Measurements from ENCODE around the gene SORCS2.

Gene SORCS2

DNA sequence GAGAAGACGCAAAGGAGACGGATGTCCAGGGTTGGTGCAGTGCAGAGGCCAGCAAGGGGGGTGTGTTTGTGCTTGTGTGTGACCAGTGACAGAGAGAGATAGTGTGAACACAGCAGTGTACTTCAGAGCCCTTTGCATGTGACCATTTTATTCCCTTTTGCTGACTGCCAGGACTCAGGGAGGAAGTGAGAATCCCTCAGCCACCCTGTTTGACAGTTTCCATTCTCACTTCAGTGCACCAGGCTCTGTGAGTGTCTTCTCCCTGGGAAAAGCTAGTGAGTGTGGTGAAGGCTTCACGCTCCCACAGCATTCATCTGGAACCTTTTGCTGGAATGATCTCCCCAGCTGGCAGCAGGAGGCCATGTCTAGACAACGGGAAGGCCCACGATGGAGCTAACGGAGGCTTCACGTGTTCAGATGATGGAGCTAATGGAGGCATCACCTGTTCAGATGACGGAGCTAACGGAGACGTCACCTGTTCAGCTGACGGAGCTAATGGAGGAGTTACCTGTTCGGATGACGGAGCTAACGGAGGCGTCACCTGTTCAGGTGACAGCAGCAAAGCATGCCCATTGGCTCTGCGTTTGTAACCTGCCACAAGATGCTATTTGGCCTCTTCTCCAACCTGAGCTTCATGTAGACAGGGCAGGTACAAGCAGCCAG, 551.9 kb downstream of the SORCS2 start:
- Histone ChIP-seq H3K4me3 (ENCODE audit: low read depth, low read length) (peak overlapping the region; percentile 39), H3K79me1 (ENCODE audit: low read length) (no peaks in the 10 kb centered on the region), H4K12ac (ENCODE audit: low read depth, low read length) (no peak overlapping the region), H2BK12ac (ENCODE audit: low read length) (no peak overlapping the region), H3K4me2 (ENCODE audit: low read length) (no peak overlapping the region), H3K18ac (ENCODE audit: low read length) (no peak overlapping the region), H3K27ac (ENCODE audit: low read depth, low read length) (no peak overlapping the region), H3K79me2 (ENCODE audit: control insufficient read depth, insufficient read depth, low read length, poor library complexity) (no peaks in the 10 kb centered on the region), H2AK5ac (ENCODE audit: low read length) (no peak overlapping the region), H2BK120ac (ENCODE audit: insufficient read depth, low read length, poor library complexity) (no peak overlapping the region), H4K91ac (ENCODE audit: low read depth, low read length) (no peak overlapping the region), H2BK5ac (ENCODE audit: low read depth, low read length, poor library complexity) (no peak overlapping the region), H4K8ac (ENCODE audit: low read depth, low read length) (no peak overlapping the region), H3K27me3 (ENCODE audit: insufficient read depth, low read length) (no peaks in the 10 kb centered on the region), H3K4ac (ENCODE audit: low read depth, low read length) (no peak overlapping the region), H3K9ac (ENCODE audit: low read length) (no peak overlapping the region), H3K4me1 (ENCODE audit: control insufficient read depth in 1 of 2, insufficient read depth in 2 of 2, low read length in 2 of 2) (no peaks in the 10 kb centered on the region), H2AFZ (ENCODE audit: insufficient read depth, low read length, poor library complexity) (no peak overlapping the region), H3K36me3 (ENCODE audit: control insufficient read depth in 1 of 2, insufficient read depth in 2 of 2, low read length in 2 of 2) (no peaks in the 10 kb centered on the region), H3K9me3 (ENCODE audit: insufficient read depth, low read depth, low read length) (no peaks in the 10 kb centered on the region), H3K23ac (ENCODE audit: low read length) (no peak overlapping the region), H3K14ac (ENCODE audit: low read length) (no peak overlapping the region)
- DNase-seq: peak in 1 of 2 donors; percentile 47
- WGBS (ENCODE audit: extremely low coverage, insufficient coverage, insufficient read length): no CpG with 5 or more reads among the region's 16 CpGs

DNA sequence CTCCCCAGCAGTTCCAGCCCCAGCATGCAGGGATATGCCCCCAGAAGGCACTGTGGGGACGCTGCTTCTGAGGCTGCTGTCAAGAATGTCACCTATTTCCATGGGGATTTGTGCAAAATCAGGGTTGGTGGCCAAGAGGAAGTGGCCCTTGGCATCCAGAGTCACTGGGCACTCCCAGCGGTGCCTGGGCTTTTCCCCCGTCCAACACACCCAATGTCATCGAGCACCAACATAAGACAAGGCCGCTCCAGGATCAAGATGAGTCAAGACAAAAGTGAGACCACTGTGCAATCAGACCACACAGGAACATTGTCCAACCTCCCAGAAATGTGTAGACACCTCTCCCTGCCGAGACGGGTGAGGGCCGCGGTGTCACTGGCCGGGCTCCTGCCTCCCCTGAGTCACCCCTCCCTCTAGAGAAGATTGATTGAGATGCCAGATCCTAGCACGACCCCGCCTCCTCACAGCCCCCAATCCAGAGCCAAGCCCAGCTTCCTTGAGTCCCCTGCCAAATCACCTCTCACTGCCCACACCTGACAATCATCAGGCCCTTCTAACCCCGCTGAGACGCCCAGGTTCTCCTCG, 553.1 kb downstream of the SORCS2 start:
- Histone ChIP-seq H3K4me2 (ENCODE audit: low read length) (no peak overlapping the region), H3K27ac (ENCODE audit: low read depth, low read length) (no peak overlapping the region), H2BK5ac (ENCODE audit: low read depth, low read length, poor library complexity) (no peak overlapping the region), H3K4me1 (ENCODE audit: control insufficient read depth in 1 of 2, insufficient read depth in 2 of 2, low read length in 2 of 2) (no peaks in the 10 kb centered on the region), H3K14ac (ENCODE audit: low read length) (no peak overlapping the region), H4K91ac (ENCODE audit: low read depth, low read length) (no peak overlapping the region), H3K4me3 (ENCODE audit: low read depth, low read length) (no peak overlapping the region), H3K18ac (ENCODE audit: low read length) (no peak overlapping the region), H3K79me1 (ENCODE audit: low read length) (no peaks in the 10 kb centered on the region), H2AK5ac (ENCODE audit: low read length) (no peak overlapping the region), H3K4ac (ENCODE audit: low read depth, low read length) (no peak overlapping the region), H3K9me3 (ENCODE audit: insufficient read depth, low read depth, low read length) (no peaks in the 10 kb centered on the region), H3K36me3 (ENCODE audit: control insufficient read depth in 1 of 2, insufficient read depth in 2 of 2, low read length in 2 of 2) (no peaks in the 10 kb centered on the region), H3K79me2 (ENCODE audit: control insufficient read depth, insufficient read depth, low read length, poor library complexity) (no peaks in the 10 kb centered on the region), H3K23ac (ENCODE audit: low read length) (no peak overlapping the region), H3K9ac (ENCODE audit: low read length) (no peak overlapping the region), H3K27me3 (ENCODE audit: insufficient read depth, low read length) (no peaks in the 10 kb centered on the region), H4K8ac (ENCODE audit: low read depth, low read length) (no peak overlapping the region), H2BK12ac (ENCODE audit: low read length) (no peak overlapping the region), H2BK120ac (ENCODE audit: insufficient read depth, low read length, poor library complexity) (no peak overlapping the region), H4K12ac (ENCODE audit: low read depth, low read length) (no peak overlapping the region), H2AFZ (ENCODE audit: insufficient read depth, low read length, poor library complexity) (no peak overlapping the region)
- WGBS (ENCODE audit: extremely low coverage, insufficient coverage, insufficient read length): no CpG with 5 or more reads among the region's 15 CpGs
- DNase-seq: no peak

DNA sequence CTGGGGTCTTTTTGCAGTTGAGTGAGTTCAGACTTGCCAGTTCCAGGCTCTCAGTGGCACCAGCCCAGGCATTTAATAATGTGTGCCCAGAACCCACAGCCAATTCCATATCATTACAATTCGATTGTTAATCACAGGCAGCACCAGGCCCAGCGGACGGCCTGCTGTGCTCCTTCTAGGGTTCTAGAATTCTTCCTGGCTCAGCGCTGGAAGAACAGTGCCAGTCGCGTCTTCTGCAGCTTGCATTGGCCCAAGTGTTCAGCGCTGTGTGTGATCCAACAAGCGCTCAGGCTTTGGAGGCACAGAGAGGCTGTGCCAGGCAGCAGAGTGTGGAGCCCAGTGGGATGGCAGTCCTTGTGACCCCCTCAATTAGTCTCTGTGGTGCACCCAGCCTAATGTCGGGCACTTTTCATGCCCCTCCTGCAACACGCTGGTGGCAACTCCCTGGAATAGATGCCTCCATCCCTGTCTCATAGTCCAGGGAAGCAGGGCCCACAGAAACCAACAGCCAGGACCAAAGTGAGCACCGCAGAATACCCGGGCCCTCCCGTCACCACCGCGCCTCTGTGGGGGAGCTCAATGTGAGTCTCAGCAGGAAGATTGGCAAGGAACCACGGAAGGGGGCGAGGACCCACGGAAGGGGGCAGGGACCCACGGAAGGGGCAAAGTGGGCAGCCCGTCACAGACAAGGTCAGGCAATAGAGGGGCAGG, 554.2 kb downstream of the SORCS2 start:
- Histone ChIP-seq H2AK5ac (ENCODE audit: low read length) (no peak overlapping the region), H2AFZ (ENCODE audit: insufficient read depth, low read length, poor library complexity) (no peak overlapping the region), H3K9me3 (ENCODE audit: insufficient read depth, low read depth, low read length) (no peaks in the 10 kb centered on the region), H3K23ac (ENCODE audit: low read length) (no peak overlapping the region), H3K36me3 (ENCODE audit: control insufficient read depth in 1 of 2, insufficient read depth in 2 of 2, low read length in 2 of 2) (no peaks in the 10 kb centered on the region), H3K4me2 (ENCODE audit: low read length) (no peak overlapping the region), H3K4me1 (ENCODE audit: control insufficient read depth in 1 of 2, insufficient read depth in 2 of 2, low read length in 2 of 2) (no peaks in the 10 kb centered on the region), H3K18ac (ENCODE audit: low read length) (no peak overlapping the region), H3K9ac (ENCODE audit: low read length) (no peak overlapping the region), H2BK12ac (ENCODE audit: low read length) (no peak overlapping the region), H3K27me3 (ENCODE audit: insufficient read depth, low read length) (no peaks in the 10 kb centered on the region), H4K12ac (ENCODE audit: low read depth, low read length) (no peak overlapping the region), H3K14ac (ENCODE audit: low read length) (no peak overlapping the region), H3K79me2 (ENCODE audit: control insufficient read depth, insufficient read depth, low read length, poor library complexity) (no peaks in the 10 kb centered on the region), H2BK120ac (ENCODE audit: insufficient read depth, low read length, poor library complexity) (no peak overlapping the region), H4K8ac (ENCODE audit: low read depth, low read length) (no peak overlapping the region), H3K4ac (ENCODE audit: low read depth, low read length) (no peak overlapping the region), H2BK5ac (ENCODE audit: low read depth, low read length, poor library complexity) (no peak overlapping the region), H3K79me1 (ENCODE audit: low read length) (no peaks in the 10 kb centered on the region), H3K27ac (ENCODE audit: low read depth, low read length) (no peak overlapping the region), H3K4me3 (ENCODE audit: low read depth, low read length) (no peak overlapping the region), H4K91ac (ENCODE audit: low read depth, low read length) (no peak overlapping the region)
- DNase-seq: no peak
- WGBS (ENCODE audit: extremely low coverage, insufficient coverage, insufficient read length): no CpG with 5 or more reads among the region's 20 CpGs

DNA sequence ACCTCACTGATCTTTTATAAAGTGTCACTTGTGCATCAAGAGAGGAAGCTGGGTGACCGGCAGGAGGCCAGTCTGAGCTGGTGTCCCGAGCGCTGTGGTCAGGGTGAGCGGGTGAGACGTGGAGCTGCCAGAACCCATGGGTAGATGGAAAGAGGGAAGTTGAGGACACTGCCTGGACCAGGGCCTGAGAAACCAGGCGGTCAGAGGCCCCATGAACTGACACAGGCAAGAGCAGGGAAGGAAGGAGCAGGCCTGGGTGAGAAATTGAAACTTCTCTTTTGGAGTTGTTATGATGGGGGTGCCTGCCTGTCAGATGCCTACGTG, 554.7 kb downstream of the SORCS2 start:
- Histone ChIP-seq H3K4me2 (ENCODE audit: low read length) (no peak overlapping the region), H3K36me3 (ENCODE audit: control insufficient read depth in 1 of 2, insufficient read depth in 2 of 2, low read length in 2 of 2) (no peaks in the 10 kb centered on the region)
- WGBS (ENCODE audit: extremely low coverage, insufficient coverage, insufficient read length): no CpG with 5 or more reads among the region's 7 CpGs

More for the DNA sequence above, 554.7 kb downstream of the SORCS2 start:
- Histone ChIP-seq H3K14ac (ENCODE audit: low read length) (no peak overlapping the region), H3K23ac (ENCODE audit: low read length) (no peak overlapping the region), H2BK12ac (ENCODE audit: low read length) (no peak overlapping the region), H3K27ac (ENCODE audit: low read depth, low read length) (no peak overlapping the region), H3K4me1 (ENCODE audit: control insufficient read depth in 1 of 2, insufficient read depth in 2 of 2, low read length in 2 of 2) (no peaks in the 10 kb centered on the region), H4K12ac (ENCODE audit: low read depth, low read length) (no peak overlapping the region), H3K18ac (ENCODE audit: low read length) (no peak overlapping the region), H4K91ac (ENCODE audit: low read depth, low read length) (no peak overlapping the region), H2AFZ (ENCODE audit: insufficient read depth, low read length, poor library complexity) (no peak overlapping the region), H3K79me1 (ENCODE audit: low read length) (no peaks in the 10 kb centered on the region), H3K9ac (ENCODE audit: low read length) (no peak overlapping the region), H2AK5ac (ENCODE audit: low read length) (no peak overlapping the region), H2BK5ac (ENCODE audit: low read depth, low read length, poor library complexity) (no peak overlapping the region), H3K79me2 (ENCODE audit: control insufficient read depth, insufficient read depth, low read length, poor library complexity) (no peaks in the 10 kb centered on the region), H3K9me3 (ENCODE audit: insufficient read depth, low read depth, low read length) (no peaks in the 10 kb centered on the region), H3K4ac (ENCODE audit: low read depth, low read length) (no peak overlapping the region), H4K8ac (ENCODE audit: low read depth, low read length) (no peak overlapping the region), H3K27me3 (ENCODE audit: insufficient read depth, low read length) (no peaks in the 10 kb centered on the region), H3K4me3 (ENCODE audit: low read depth, low read length) (no peak overlapping the region), H2BK120ac (ENCODE audit: insufficient read depth, low read length, poor library complexity) (no peak overlapping the region)
- DNase-seq: no peak

All from trophoblast cell (in vitro differentiated cells and primary cell).